NCI-H1105 (cell line): Measurements from ENCODE around the gene RSPH10B2.
"Not testable (repeated sequence)": the region's sequence is repeated elsewhere in the genome, so short reads cannot be mapped to it uniquely, and the experiment has no call there.

Experiments
- DNase-seq: peaks from one replicate; lab custom pipeline; 2025; lab: John Stamatoyannopoulos, UW

Gene RSPH10B2

GRCh38 chr7:6842278-6842921 is 88.5 kb downstream of the RSPH10B2 start:
- not testable (repeated sequence) for DNase-seq

- DNase-seq: not testable (repeated sequence)
Measured at GRCh38 chr7:6843092-6843491, 89.2 kb downstream of the RSPH10B2 start.

- DNase-seq: not testable (repeated sequence)
Measured at GRCh38 chr7:6843654-6844053, 89.8 kb downstream of the RSPH10B2 start.

GRCh38 chr7:6845971-6846449 is 92.1 kb downstream of the RSPH10B2 start:
- DNase-seq: not testable (repeated sequence)

GRCh38 chr7:6847751-6848150 is 93.8 kb downstream of the RSPH10B2 start:
- not testable (repeated sequence) for DNase-seq
